WTC11 (cell line): ENCODE measurements around the gene CHST11. TPM values are rescaled to one million over a fixed set of nuclear protein-coding genes. Genes with fewer than 3 reads are reported as not detected.
"Not testable (repeated sequence)": the region's sequence is repeated elsewhere in the genome, so short reads cannot be mapped to it uniquely, and the experiment has no call there.

Source experiments
- ATAC-seq: fragments of 200-7000 bp; cut with Tn5 transposase; 2 replicates; pipeline ENCODE4 v1.10.0; 2021; ENCODE audit warnings: mild to moderate bottlenecking, moderate library complexity
- CTCF ChIA-PET: fragments of 300-600 bp; sonication (Branson Sonifier 250); formaldehyde crosslinking; loops from one replicate; lab custom pipeline; 2021; ENCODE audit warnings: antibody characterized with exemption; lab: Charles Lee
- POLR2A ChIA-PET: fragments of 350-600 bp; sonication (Branson Sonifier 250); formaldehyde crosslinking; loops from one replicate; lab custom pipeline; 2021; ENCODE audit warnings: antibody characterized with exemption; lab: Charles Lee
- DNase-seq: peaks from one replicate; pipeline ENCODE4 v3.0.0; 2021; ENCODE audit warnings: low spot score
- H3K27ac Mint-ChIP-seq: 2 replicates; pipeline ENCODE4 v1.8.0; 2021; ENCODE audit warnings: mixed read lengths
- H3K27me3 Mint-ChIP-seq: 2 replicates; pipeline ENCODE4 v1.8.0; 2021; ENCODE audit warnings: low read depth, mild to moderate bottlenecking, moderate library complexity, mixed read lengths
- H3K36me3 Mint-ChIP-seq: 2 replicates; pipeline ENCODE4 v1.8.0; 2021; ENCODE audit warnings: mixed read lengths
- H3K4me1 Mint-ChIP-seq: 2 replicates; pipeline ENCODE4 v1.8.0; 2022; ENCODE audit warnings: mixed read lengths
- H3K4me3 Mint-ChIP-seq: 2 replicates; pipeline ENCODE4 v1.8.0; 2021; ENCODE audit warnings: mild to moderate bottlenecking, moderate library complexity, mixed read lengths
- H3K9me3 Mint-ChIP-seq: 2 replicates; pipeline ENCODE4 v1.8.0; 2021; ENCODE audit warnings: mixed read lengths
- FOXP1 ChIP-seq: sonication (generic); formaldehyde crosslinking; IDR thresholded peaks from 2 replicates; pipeline ENCODE4 v1.8.0; 2022; ENCODE audit warnings: missing genetic modification reagents, mild to moderate bottlenecking, moderate library complexity, borderline replicate concordance
- IRF2 ChIP-seq: sonication (generic); formaldehyde crosslinking; IDR thresholded peaks from 2 replicates; pipeline ENCODE4 v1.8.0; 2022; ENCODE audit warnings: low read depth, missing genetic modification reagents, borderline replicate concordance
- KAT7 ChIP-seq: sonication (generic); formaldehyde crosslinking; IDR thresholded peaks from 2 replicates; pipeline ENCODE4 v1.8.1; 2023; ENCODE audit warnings: missing genetic modification reagents, mild to moderate bottlenecking, borderline replicate concordance
- NFYB ChIP-seq: sonication (generic); formaldehyde crosslinking; conservative IDR thresholded peaks from 2 replicates; pipeline ENCODE4 v1.8.0; 2022; ENCODE audit warnings: low read depth, missing genetic modification reagents
- OVOL2 ChIP-seq: fragments of 250-450 bp; sonication (Bioruptor Pico); IDR thresholded peaks from 2 replicates; pipeline ENCODE4 v1.9.0; 2021; ENCODE audit warnings: mild to moderate bottlenecking, borderline replicate concordance
- RORB ChIP-seq: fragments of 250-450 bp; sonication (Bioruptor Pico); IDR thresholded peaks from 2 replicates; pipeline ENCODE4 v1.9.0; 2021; ENCODE audit warnings: mild to moderate bottlenecking
- TEAD1 ChIP-seq: sonication (generic); formaldehyde crosslinking; IDR thresholded peaks from 2 replicates; pipeline ENCODE4 v1.8.0; 2022; ENCODE audit warnings: mild to moderate bottlenecking, missing genetic modification reagents
- ZNF219 ChIP-seq: sonication (generic); formaldehyde crosslinking; IDR thresholded peaks from 2 replicates; pipeline ENCODE4 v1.8.0; 2023; ENCODE audit warnings: missing genetic modification reagents, mild to moderate bottlenecking, borderline replicate concordance
- total RNA-seq: library from RNA; stranded (reverse); gene quantifications from 3 replicates; pipeline ENCODE4 v1.2.3, GENCODE V29; 2021
- TF ChIP-seq, protein P1 (sequence below): sonication (generic); formaldehyde crosslinking; IDR thresholded peaks from 2 replicates; pipeline ENCODE4 v1.8.1; 2023; ENCODE audit warnings: mild to moderate bottlenecking, moderate library complexity, missing genetic modification reagents
- TF ChIP-seq, protein P2 (sequence below): sonication (generic); formaldehyde crosslinking; IDR thresholded peaks from 2 replicates; pipeline ENCODE4 v1.8.1; 2022; ENCODE audit warnings: mild to moderate bottlenecking, missing genetic modification reagents, moderate library complexity, borderline replicate concordance
- TF ChIP-seq, protein P3 (sequence below): fragments of 250-450 bp; sonication (Bioruptor Pico); IDR thresholded peaks from 2 replicates; pipeline ENCODE4 v1.9.0; 2021; ENCODE audit warnings: mild to moderate bottlenecking
- TF ChIP-seq, protein P4 (sequence below): sonication (generic); formaldehyde crosslinking; IDR thresholded peaks from 2 replicates; pipeline ENCODE4 v1.8.0; 2022; ENCODE audit warnings: missing genetic modification reagents
- TF ChIP-seq, protein P5 (sequence below): sonication (generic); formaldehyde crosslinking; IDR thresholded peaks from 2 replicates; pipeline ENCODE4 v1.8.1; 2023; ENCODE audit warnings: mild to moderate bottlenecking, missing genetic modification reagents

Gene CHST11
- total RNA-seq, 1 experiment from 2014 or later = 24.2 TPM

DNA sequence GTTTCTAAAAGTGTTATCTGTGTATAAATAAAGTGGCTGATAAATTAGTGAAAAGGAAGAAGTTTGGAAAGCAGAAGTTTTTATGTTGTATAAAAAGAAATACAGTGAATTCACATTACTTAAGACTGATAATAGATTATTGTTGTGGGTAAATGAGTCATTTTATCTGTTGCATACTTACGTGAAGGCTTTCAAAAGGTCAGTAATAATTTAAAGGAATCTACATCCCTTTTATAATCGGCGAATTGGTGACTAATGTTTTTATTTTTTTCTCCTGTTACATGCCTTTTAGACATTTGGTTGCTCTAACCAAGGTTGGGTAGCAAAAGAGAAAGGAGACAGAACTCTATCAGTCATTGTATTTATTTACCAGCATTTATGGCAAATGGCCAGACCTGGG is 345.5 kb downstream of the CHST11 start:
- no peaks in the 10 kb centered on the region for H3K36me3 Mint-ChIP-seq
- H3K9me3 Mint-ChIP-seq = no peaks in the 10 kb centered on the region
- H3K27me3 Mint-ChIP-seq = no peaks in the 10 kb centered on the region; the same call in 1 of the 2 replicates
- H3K27ac Mint-ChIP-seq = no peak overlapping the region
- ATAC-seq = no peak
- H3K4me3 Mint-ChIP-seq = no peak overlapping the region
- no peak for DNase-seq
- TF ChIP-seq FOXP1 (CRISPR knock-in tag) (no peak), OVOL2 (no peak), IRF2 (CRISPR knock-in tag) (no peak), TEAD1 (no peak)
- TF ChIP-seq, protein P1, sequence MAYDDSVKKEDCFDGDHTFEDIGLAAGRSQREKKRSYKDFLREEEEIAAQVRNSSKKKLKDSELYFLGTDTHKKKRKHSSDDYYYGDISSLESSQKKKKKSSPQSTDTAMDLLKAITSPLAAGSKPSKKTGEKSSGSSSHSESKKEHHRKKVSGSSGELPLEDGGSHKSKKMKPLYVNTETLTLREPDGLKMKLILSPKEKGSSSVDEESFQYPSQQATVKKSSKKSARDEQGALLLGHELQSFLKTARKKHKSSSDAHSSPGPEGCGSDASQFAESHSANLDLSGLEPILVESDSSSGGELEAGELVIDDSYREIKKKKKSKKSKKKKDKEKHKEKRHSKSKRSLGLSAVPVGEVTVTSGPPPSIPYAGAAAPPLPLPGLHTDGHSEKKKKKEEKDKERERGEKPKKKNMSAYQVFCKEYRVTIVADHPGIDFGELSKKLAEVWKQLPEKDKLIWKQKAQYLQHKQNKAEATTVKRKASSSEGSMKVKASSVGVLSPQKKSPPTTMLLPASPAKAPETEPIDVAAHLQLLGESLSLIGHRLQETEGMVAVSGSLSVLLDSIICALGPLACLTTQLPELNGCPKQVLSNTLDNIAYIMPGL = no peak
- TF ChIP-seq, protein P2, sequence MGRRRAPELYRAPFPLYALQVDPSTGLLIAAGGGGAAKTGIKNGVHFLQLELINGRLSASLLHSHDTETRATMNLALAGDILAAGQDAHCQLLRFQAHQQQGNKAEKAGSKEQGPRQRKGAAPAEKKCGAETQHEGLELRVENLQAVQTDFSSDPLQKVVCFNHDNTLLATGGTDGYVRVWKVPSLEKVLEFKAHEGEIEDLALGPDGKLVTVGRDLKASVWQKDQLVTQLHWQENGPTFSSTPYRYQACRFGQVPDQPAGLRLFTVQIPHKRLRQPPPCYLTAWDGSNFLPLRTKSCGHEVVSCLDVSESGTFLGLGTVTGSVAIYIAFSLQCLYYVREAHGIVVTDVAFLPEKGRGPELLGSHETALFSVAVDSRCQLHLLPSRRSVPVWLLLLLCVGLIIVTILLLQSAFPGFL = no peak
- TF ChIP-seq, protein P3, sequence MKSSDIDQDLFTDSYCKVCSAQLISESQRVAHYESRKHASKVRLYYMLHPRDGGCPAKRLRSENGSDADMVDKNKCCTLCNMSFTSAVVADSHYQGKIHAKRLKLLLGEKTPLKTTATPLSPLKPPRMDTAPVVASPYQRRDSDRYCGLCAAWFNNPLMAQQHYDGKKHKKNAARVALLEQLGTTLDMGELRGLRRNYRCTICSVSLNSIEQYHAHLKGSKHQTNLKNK (CRISPR knock-in tag) = no peak
- H3K4me1 Mint-ChIP-seq = no peaks in the 10 kb centered on the region
- ChIA-PET CTCF (interaction anchor here (1.0 kb wide), 1 partner anchor 12 kb away, joined by 4 read pairs; no protein-coding TSS in a partner anchor), POLR2A (no interaction called here)

DNA sequence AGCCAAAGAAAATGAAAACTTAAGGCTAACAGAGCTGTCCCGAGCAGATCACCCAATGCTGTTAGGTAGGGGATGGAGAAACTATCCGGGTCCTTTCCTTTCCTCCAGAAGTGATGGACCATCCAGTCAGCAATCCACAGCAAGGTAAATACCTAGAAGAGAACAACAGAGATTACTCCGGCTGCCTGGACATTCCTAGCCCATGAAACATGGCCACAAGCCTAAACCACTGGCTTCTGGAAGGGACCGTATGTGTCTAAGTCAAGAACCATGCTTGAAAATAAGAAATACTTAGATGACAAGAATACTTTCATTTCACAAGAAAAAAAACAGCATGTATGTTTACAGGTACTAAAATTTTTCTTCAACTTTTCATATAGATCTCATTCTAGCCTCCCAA is 348.4 kb downstream of the CHST11 start:
- H3K9me3 Mint-ChIP-seq = no peaks in the 10 kb centered on the region
- H3K4me3 Mint-ChIP-seq = no peak overlapping the region
- H3K27me3 Mint-ChIP-seq = no peaks in the 10 kb centered on the region
- no peaks in the 10 kb centered on the region for H3K36me3 Mint-ChIP-seq
- no peaks in the 10 kb centered on the region for H3K4me1 Mint-ChIP-seq
- DNase-seq (no peak), ATAC-seq (no peak)
- no peak for TF ChIP-seq KAT7 (CRISPR knock-in tag)
- TF ChIP-seq, protein P4, sequence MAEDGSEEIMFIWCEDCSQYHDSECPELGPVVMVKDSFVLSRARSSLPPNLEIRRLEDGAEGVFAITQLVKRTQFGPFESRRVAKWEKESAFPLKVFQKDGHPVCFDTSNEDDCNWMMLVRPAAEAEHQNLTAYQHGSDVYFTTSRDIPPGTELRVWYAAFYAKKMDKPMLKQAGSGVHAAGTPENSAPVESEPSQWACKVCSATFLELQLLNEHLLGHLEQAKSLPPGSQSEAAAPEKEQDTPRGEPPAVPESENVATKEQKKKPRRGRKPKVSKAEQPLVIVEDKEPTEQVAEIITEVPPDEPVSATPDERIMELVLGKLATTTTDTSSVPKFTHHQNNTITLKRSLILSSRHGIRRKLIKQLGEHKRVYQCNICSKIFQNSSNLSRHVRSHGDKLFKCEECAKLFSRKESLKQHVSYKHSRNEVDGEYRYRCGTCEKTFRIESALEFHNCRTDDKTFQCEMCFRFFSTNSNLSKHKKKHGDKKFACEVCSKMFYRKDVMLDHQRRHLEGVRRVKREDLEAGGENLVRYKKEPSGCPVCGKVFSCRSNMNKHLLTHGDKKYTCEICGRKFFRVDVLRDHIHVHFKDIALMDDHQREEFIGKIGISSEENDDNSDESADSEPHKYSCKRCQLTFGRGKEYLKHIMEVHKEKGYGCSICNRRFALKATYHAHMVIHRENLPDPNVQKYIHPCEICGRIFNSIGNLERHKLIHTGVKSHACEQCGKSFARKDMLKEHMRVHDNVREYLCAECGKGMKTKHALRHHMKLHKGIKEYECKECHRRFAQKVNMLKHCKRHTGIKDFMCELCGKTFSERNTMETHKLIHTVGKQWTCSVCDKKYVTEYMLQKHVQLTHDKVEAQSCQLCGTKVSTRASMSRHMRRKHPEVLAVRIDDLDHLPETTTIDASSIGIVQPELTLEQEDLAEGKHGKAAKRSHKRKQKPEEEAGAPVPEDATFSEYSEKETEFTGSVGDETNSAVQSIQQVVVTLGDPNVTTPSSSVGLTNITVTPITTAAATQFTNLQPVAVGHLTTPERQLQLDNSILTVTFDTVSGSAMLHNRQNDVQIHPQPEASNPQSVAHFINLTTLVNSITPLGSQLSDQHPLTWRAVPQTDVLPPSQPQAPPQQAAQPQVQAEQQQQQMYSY (CRISPR knock-in tag) = no peak
- no peak for TF ChIP-seq NFYB (CRISPR knock-in tag)
- TF ChIP-seq ZNF219 = no peak
- TF ChIP-seq, protein P5, sequence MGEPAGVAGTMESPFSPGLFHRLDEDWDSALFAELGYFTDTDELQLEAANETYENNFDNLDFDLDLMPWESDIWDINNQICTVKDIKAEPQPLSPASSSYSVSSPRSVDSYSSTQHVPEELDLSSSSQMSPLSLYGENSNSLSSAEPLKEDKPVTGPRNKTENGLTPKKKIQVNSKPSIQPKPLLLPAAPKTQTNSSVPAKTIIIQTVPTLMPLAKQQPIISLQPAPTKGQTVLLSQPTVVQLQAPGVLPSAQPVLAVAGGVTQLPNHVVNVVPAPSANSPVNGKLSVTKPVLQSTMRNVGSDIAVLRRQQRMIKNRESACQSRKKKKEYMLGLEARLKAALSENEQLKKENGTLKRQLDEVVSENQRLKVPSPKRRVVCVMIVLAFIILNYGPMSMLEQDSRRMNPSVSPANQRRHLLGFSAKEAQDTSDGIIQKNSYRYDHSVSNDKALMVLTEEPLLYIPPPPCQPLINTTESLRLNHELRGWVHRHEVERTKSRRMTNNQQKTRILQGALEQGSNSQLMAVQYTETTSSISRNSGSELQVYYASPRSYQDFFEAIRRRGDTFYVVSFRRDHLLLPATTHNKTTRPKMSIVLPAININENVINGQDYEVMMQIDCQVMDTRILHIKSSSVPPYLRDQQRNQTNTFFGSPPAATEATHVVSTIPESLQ (CRISPR knock-in tag) = no peak
- no peak for TF ChIP-seq RORB (CRISPR knock-in tag)
- TF ChIP-seq, protein P3 (CRISPR knock-in tag) = no peak
- ChIA-PET POLR2A (no interaction called here), CTCF (interaction anchor here (3.0 kb wide), 1 partner anchor 15 kb away, joined by 18 read pairs; no protein-coding TSS in a partner anchor)
- H3K27ac Mint-ChIP-seq = no peak overlapping the region

DNA sequence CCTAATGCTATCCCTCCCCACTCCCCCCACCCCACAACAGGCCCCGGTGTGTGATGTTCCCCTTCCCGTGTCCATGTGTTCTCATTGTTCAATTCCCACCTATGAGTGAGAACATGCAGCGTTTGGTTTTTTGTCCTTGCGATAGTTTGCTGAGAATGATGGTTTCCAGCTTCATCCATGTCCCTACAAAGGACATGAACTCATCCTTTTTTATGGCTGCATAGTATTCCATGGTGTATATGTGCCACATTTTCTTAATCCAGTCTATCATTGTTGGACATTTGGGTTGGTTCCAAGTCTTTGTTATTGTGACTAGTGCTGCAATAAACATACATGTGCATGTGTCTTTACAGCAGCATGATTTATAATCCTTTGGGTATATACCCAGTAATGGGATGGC is 349.4 kb downstream of the CHST11 start:
- H3K9me3 Mint-ChIP-seq, ATAC-seq, H3K4me3 Mint-ChIP-seq, H3K36me3 Mint-ChIP-seq, H3K27me3 Mint-ChIP-seq, DNase-seq, H3K4me1 Mint-ChIP-seq, CTCF ChIA-PET, H3K27ac Mint-ChIP-seq, POLR2A ChIA-PET: not testable (repeated sequence)
